WTC11 (cell line): ENCODE data around the gene RBBP6. TPM values are rescaled to one million over a fixed set of nuclear protein-coding genes. Genes with fewer than 3 reads are reported as not detected.

Experiments used
- ATAC-seq: fragments of 200-7000 bp; cut with Tn5 transposase; 2 replicates; pipeline ENCODE4 v1.10.0; 2021; ENCODE audit warnings: mild to moderate bottlenecking, moderate library complexity
- CTCF ChIA-PET: fragments of 300-600 bp; sonication (Branson Sonifier 250); formaldehyde crosslinking; loops from one replicate; lab custom pipeline; 2021; ENCODE audit warnings: antibody characterized with exemption; lab: Charles Lee
- POLR2A ChIA-PET: fragments of 350-600 bp; sonication (Branson Sonifier 250); formaldehyde crosslinking; loops from one replicate; lab custom pipeline; 2021; ENCODE audit warnings: antibody characterized with exemption; lab: Charles Lee
- DNase-seq: peaks from one replicate; pipeline ENCODE4 v3.0.0; 2021; ENCODE audit warnings: low spot score
- H3K27ac Mint-ChIP-seq: 2 replicates; pipeline ENCODE4 v1.8.0; 2021; ENCODE audit warnings: mixed read lengths
- H3K27me3 Mint-ChIP-seq: 2 replicates; pipeline ENCODE4 v1.8.0; 2021; ENCODE audit warnings: low read depth, mild to moderate bottlenecking, moderate library complexity, mixed read lengths
- H3K36me3 Mint-ChIP-seq: 2 replicates; pipeline ENCODE4 v1.8.0; 2021; ENCODE audit warnings: mixed read lengths
- H3K4me1 Mint-ChIP-seq: 2 replicates; pipeline ENCODE4 v1.8.0; 2022; ENCODE audit warnings: mixed read lengths
- H3K4me3 Mint-ChIP-seq: 2 replicates; pipeline ENCODE4 v1.8.0; 2021; ENCODE audit warnings: mild to moderate bottlenecking, moderate library complexity, mixed read lengths
- H3K9me3 Mint-ChIP-seq: 2 replicates; pipeline ENCODE4 v1.8.0; 2021; ENCODE audit warnings: mixed read lengths
- ARID4B ChIP-seq: sonication (generic); formaldehyde crosslinking; IDR thresholded peaks from 2 replicates; pipeline ENCODE4 v1.8.0; 2023; ENCODE audit warnings: missing genetic modification reagents, mild to moderate bottlenecking, borderline replicate concordance
- ERG ChIP-seq: fragments of 250-450 bp; sonication (Bioruptor Pico); IDR thresholded peaks from 2 replicates; pipeline ENCODE4 v1.8.0; 2021; ENCODE audit warnings: mild to moderate bottlenecking
- ESRRA ChIP-seq: sonication (generic); formaldehyde crosslinking; IDR thresholded peaks from 2 replicates; pipeline ENCODE4 v1.8.1; 2022; ENCODE audit warnings: mild to moderate bottlenecking, missing genetic modification reagents, borderline replicate concordance
- HMGXB4 ChIP-seq: sonication (generic); formaldehyde crosslinking; IDR thresholded peaks from 2 replicates; pipeline ENCODE4 v1.8.1; 2023; ENCODE audit warnings: mild to moderate bottlenecking, moderate library complexity, missing genetic modification reagents
- IRF2 ChIP-seq: sonication (generic); formaldehyde crosslinking; IDR thresholded peaks from 2 replicates; pipeline ENCODE4 v1.8.0; 2022; ENCODE audit warnings: low read depth, missing genetic modification reagents, borderline replicate concordance
- NFATC4 ChIP-seq: fragments of 250-450 bp; sonication (Bioruptor Pico); IDR thresholded peaks from 2 replicates; pipeline ENCODE4 v1.9.0; 2021; ENCODE audit warnings: mild to moderate bottlenecking
- STAT6 ChIP-seq: sonication (generic); formaldehyde crosslinking; conservative IDR thresholded peaks from 2 replicates; pipeline ENCODE4 v1.8.1; 2023; ENCODE audit warnings: mild to moderate bottlenecking, low read depth, missing genetic modification reagents, moderate library complexity
- ZNF425 ChIP-seq: fragments of 250-450 bp; sonication (Bioruptor Pico); conservative IDR thresholded peaks from 2 replicates; pipeline ENCODE4 v1.9.0; 2021; ENCODE audit warnings: mild to moderate bottlenecking
- total RNA-seq: library from RNA; stranded (reverse); gene quantifications from 3 replicates; pipeline ENCODE4 v1.2.3, GENCODE V29; 2021
- TF ChIP-seq, protein P1 (sequence below): sonication (generic); formaldehyde crosslinking; IDR thresholded peaks from 2 replicates; pipeline ENCODE4 v1.8.0; 2022; ENCODE audit warnings: mild to moderate bottlenecking, missing genetic modification reagents
- TF ChIP-seq, protein P2 (sequence below): sonication (generic); formaldehyde crosslinking; IDR thresholded peaks from 2 replicates; pipeline ENCODE4 v1.8.0; 2023; ENCODE audit warnings: mild to moderate bottlenecking, missing genetic modification reagents

The RBBP6 gene
- total RNA-seq, 1 experiment from 2014 or later, result 62.4 TPM

DNA sequence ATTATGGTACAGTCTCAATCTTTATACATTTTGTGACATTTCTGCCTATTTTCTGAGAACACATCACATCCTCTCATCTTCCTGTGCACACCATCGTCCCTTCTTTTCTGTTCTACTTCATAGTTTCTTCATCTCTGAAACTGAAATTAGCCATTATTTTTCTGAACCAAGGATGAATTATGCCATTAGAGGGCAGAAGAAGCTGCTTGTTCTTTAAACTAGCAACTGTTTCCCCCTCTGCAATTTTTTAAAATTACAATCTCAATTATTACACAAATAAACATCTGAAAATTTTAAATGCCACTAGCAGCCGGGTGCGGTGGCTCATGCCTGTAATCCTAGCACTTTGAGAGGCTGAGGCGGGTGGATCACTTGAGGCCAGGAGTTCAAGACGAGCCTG, 41.3 kb downstream of the RBBP6 start:
- H3K4me1 Mint-ChIP-seq, result peaks cover 3% of the 10 kb centered on the region
- ATAC-seq, result no peak
- DNase-seq, result no peak
- ChIA-PET POLR2A (interaction anchor here (0.7 kb wide), 1 partner anchor 1811 kb away, joined by 3 read pairs; no protein-coding TSS in a partner anchor), CTCF (interaction anchor here (0.6 to 0.9 kb wide), 2 partner anchors 63 to 535 kb away, joined by 3 read pairs; no protein-coding TSS in a partner anchor)
- H3K27me3 Mint-ChIP-seq, result no peaks in the 10 kb centered on the region
- H3K27ac Mint-ChIP-seq, result no peak overlapping the region
- peaks cover 8% of the 10 kb centered on the region for H3K9me3 Mint-ChIP-seq
- no peak overlapping the region for H3K4me3 Mint-ChIP-seq
- peaks cover 7% of the 10 kb centered on the region for H3K36me3 Mint-ChIP-seq
- TF ChIP-seq, protein P1, sequence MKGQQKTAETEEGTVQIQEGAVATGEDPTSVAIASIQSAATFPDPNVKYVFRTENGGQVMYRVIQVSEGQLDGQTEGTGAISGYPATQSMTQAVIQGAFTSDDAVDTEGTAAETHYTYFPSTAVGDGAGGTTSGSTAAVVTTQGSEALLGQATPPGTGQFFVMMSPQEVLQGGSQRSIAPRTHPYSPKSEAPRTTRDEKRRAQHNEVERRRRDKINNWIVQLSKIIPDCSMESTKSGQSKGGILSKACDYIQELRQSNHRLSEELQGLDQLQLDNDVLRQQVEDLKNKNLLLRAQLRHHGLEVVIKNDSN, result no peak
- TF ChIP-seq IRF2 (CRISPR knock-in tag) (no peak), HMGXB4 (CRISPR knock-in tag) (no peak), ZNF425 (CRISPR knock-in tag) (no peak), STAT6 (CRISPR knock-in tag) (no peak), ERG (CRISPR knock-in tag) (no peak), ARID4B (CRISPR knock-in tag) (no peak), ESRRA (CRISPR knock-in tag) (no peak), NFATC4 (CRISPR knock-in tag) (no peak)
- TF ChIP-seq, protein P2, sequence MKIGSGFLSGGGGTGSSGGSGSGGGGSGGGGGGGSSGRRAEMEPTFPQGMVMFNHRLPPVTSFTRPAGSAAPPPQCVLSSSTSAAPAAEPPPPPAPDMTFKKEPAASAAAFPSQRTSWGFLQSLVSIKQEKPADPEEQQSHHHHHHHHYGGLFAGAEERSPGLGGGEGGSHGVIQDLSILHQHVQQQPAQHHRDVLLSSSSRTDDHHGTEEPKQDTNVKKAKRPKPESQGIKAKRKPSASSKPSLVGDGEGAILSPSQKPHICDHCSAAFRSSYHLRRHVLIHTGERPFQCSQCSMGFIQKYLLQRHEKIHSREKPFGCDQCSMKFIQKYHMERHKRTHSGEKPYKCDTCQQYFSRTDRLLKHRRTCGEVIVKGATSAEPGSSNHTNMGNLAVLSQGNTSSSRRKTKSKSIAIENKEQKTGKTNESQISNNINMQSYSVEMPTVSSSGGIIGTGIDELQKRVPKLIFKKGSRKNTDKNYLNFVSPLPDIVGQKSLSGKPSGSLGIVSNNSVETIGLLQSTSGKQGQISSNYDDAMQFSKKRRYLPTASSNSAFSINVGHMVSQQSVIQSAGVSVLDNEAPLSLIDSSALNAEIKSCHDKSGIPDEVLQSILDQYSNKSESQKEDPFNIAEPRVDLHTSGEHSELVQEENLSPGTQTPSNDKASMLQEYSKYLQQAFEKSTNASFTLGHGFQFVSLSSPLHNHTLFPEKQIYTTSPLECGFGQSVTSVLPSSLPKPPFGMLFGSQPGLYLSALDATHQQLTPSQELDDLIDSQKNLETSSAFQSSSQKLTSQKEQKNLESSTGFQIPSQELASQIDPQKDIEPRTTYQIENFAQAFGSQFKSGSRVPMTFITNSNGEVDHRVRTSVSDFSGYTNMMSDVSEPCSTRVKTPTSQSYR (CRISPR knock-in tag), result no peak
